ENCODE measurements around the gene MYL4.
"Not testable (repeated sequence)": the region's sequence is repeated elsewhere in the genome, so short reads cannot be mapped to it uniquely, and the experiment has no call there.

The MYL4 gene

GRCh38 chr17:47213540-47213939, 4.4 kb downstream of the MYL4 start:
- Histone ChIP-seq H3K4me3 (ENCODE audit: low read length) (no peak overlapping the region), H3K27me3 (ENCODE audit: control insufficient read depth, insufficient read depth, low read length) (no peaks in the 10 kb centered on the region), H3K9ac (ENCODE audit: low read length) (no peak overlapping the region), H3K36me3 (ENCODE audit: control insufficient read depth, insufficient read depth, low read length) (no peaks in the 10 kb centered on the region), H3K4me1 (ENCODE audit: control insufficient read depth, insufficient read depth, low read length) (peaks cover under 1% of the 10 kb centered on the region), H3K9me3 (ENCODE audit: control insufficient read depth, low read length) (no peaks in the 10 kb centered on the region)

GRCh38 chr17:47214931-47215330, 5.8 kb downstream of the MYL4 start:
- H3K27me3 ChIP-seq (ENCODE audit: control insufficient read depth, insufficient read depth, low read length), result no peaks in the 10 kb centered on the region
- H3K9ac ChIP-seq (ENCODE audit: low read length), result no peak overlapping the region
- no peaks in the 10 kb centered on the region for H3K36me3 ChIP-seq (ENCODE audit: control insufficient read depth, insufficient read depth, low read length)
- H3K4me3 ChIP-seq (ENCODE audit: low read length), result no peak overlapping the region
- peaks cover 14% of the 10 kb centered on the region for H3K4me1 ChIP-seq (ENCODE audit: control insufficient read depth, insufficient read depth, low read length)
- no peaks in the 10 kb centered on the region for H3K9me3 ChIP-seq (ENCODE audit: control insufficient read depth, low read length)

GRCh38 chr17:47216821-47217220, 7.7 kb downstream of the MYL4 start:
- H3K36me3 ChIP-seq (ENCODE audit: control insufficient read depth, insufficient read depth, low read length); H3K27me3 ChIP-seq (ENCODE audit: control insufficient read depth, insufficient read depth, low read length); H3K9me3 ChIP-seq (ENCODE audit: control insufficient read depth, low read length); H3K9ac ChIP-seq (ENCODE audit: low read length); H3K4me3 ChIP-seq (ENCODE audit: low read length): not testable (repeated sequence)
- H3K4me1 ChIP-seq (ENCODE audit: control insufficient read depth, insufficient read depth, low read length), result peaks cover 24% of the 10 kb centered on the region

GRCh38 chr17:47217279-47217678, 8.1 kb downstream of the MYL4 start:
- not testable (repeated sequence) for H3K27me3 ChIP-seq (ENCODE audit: control insufficient read depth, insufficient read depth, low read length); H3K4me3 ChIP-seq (ENCODE audit: low read length); H3K36me3 ChIP-seq (ENCODE audit: control insufficient read depth, insufficient read depth, low read length); H3K9me3 ChIP-seq (ENCODE audit: control insufficient read depth, low read length); H3K9ac ChIP-seq (ENCODE audit: low read length)
- peaks cover 29% of the 10 kb centered on the region for H3K4me1 ChIP-seq (ENCODE audit: control insufficient read depth, insufficient read depth, low read length)

- no peaks in the 10 kb centered on the region for H3K27me3 ChIP-seq (ENCODE audit: control insufficient read depth, insufficient read depth, low read length)
- H3K36me3 ChIP-seq (ENCODE audit: control insufficient read depth, insufficient read depth, low read length), result no peaks in the 10 kb centered on the region
- H3K9ac ChIP-seq (ENCODE audit: low read length), result no peak overlapping the region
- no peaks in the 10 kb centered on the region for H3K9me3 ChIP-seq (ENCODE audit: control insufficient read depth, low read length)
- H3K4me3 ChIP-seq (ENCODE audit: low read length), result no peak overlapping the region
- H3K4me1 ChIP-seq (ENCODE audit: control insufficient read depth, insufficient read depth, low read length), result peaks cover 45% of the 10 kb centered on the region
Observed at GRCh38 chr17:47218896-47219430, 9.8 kb downstream of the MYL4 start.

GRCh38 chr17:47219621-47220475, 10.7 kb downstream of the MYL4 start:
- peaks cover 54% of the 10 kb centered on the region for H3K4me1 ChIP-seq (ENCODE audit: control insufficient read depth, insufficient read depth, low read length)
- no peaks in the 10 kb centered on the region for H3K27me3 ChIP-seq (ENCODE audit: control insufficient read depth, insufficient read depth, low read length)
- H3K4me3 ChIP-seq (ENCODE audit: low read length), result no peak overlapping the region
- H3K9me3 ChIP-seq (ENCODE audit: control insufficient read depth, low read length), result no peaks in the 10 kb centered on the region
- H3K36me3 ChIP-seq (ENCODE audit: control insufficient read depth, insufficient read depth, low read length), result no peaks in the 10 kb centered on the region
- H3K9ac ChIP-seq (ENCODE audit: low read length), result no peak overlapping the region

GRCh38 chr17:47220531-47220999, 11.4 kb downstream of the MYL4 start:
- no peaks in the 10 kb centered on the region for H3K9me3 ChIP-seq (ENCODE audit: control insufficient read depth, low read length)

GRCh38 chr17:47221154-47221553, 12.0 kb downstream of the MYL4 start:
- Histone ChIP-seq H3K4me3 (ENCODE audit: low read length) (no peak overlapping the region), H3K9ac (ENCODE audit: low read length) (no peak overlapping the region), H3K4me1 (ENCODE audit: control insufficient read depth, insufficient read depth, low read length) (peaks cover 67% of the 10 kb centered on the region)

More at GRCh38 chr17:47220531-47220999, 11.4 kb downstream of the MYL4 start:
- no peaks in the 10 kb centered on the region for H3K36me3 ChIP-seq (ENCODE audit: control insufficient read depth, insufficient read depth, low read length)
- no peak overlapping the region for H3K4me3 ChIP-seq (ENCODE audit: low read length)
- peaks cover 61% of the 10 kb centered on the region for H3K4me1 ChIP-seq (ENCODE audit: control insufficient read depth, insufficient read depth, low read length)
- no peaks in the 10 kb centered on the region for H3K27me3 ChIP-seq (ENCODE audit: control insufficient read depth, insufficient read depth, low read length)
- no peak overlapping the region for H3K9ac ChIP-seq (ENCODE audit: low read length)

GRCh38 chr17:47222047-47222446, 12.9 kb downstream of the MYL4 start:
- Histone ChIP-seq H3K4me1 (ENCODE audit: control insufficient read depth, insufficient read depth, low read length) (peaks cover 70% of the 10 kb centered on the region), H3K27me3 (ENCODE audit: control insufficient read depth, insufficient read depth, low read length) (no peaks in the 10 kb centered on the region), H3K9me3 (ENCODE audit: control insufficient read depth, low read length) (no peaks in the 10 kb centered on the region), H3K4me3 (ENCODE audit: low read length) (no peak overlapping the region), H3K36me3 (ENCODE audit: control insufficient read depth, insufficient read depth, low read length) (no peaks in the 10 kb centered on the region), H3K9ac (ENCODE audit: low read length) (no peak overlapping the region)

More at GRCh38 chr17:47221154-47221553, 12.0 kb downstream of the MYL4 start:
- Histone ChIP-seq H3K9me3 (ENCODE audit: control insufficient read depth, low read length) (no peaks in the 10 kb centered on the region), H3K27me3 (ENCODE audit: control insufficient read depth, insufficient read depth, low read length) (no peaks in the 10 kb centered on the region), H3K36me3 (ENCODE audit: control insufficient read depth, insufficient read depth, low read length) (no peaks in the 10 kb centered on the region)

- H3K27me3 ChIP-seq (ENCODE audit: control insufficient read depth, insufficient read depth, low read length), result no peaks in the 10 kb centered on the region
- H3K9ac ChIP-seq (ENCODE audit: low read length), result no peak overlapping the region
- no peak overlapping the region for H3K4me3 ChIP-seq (ENCODE audit: low read length)
- peaks cover 70% of the 10 kb centered on the region for H3K4me1 ChIP-seq (ENCODE audit: control insufficient read depth, insufficient read depth, low read length)
- H3K36me3 ChIP-seq (ENCODE audit: control insufficient read depth, insufficient read depth, low read length), result no peaks in the 10 kb centered on the region
- no peaks in the 10 kb centered on the region for H3K9me3 ChIP-seq (ENCODE audit: control insufficient read depth, low read length)
Observed at GRCh38 chr17:47223007-47223406, 13.9 kb downstream of the MYL4 start.

GRCh38 chr17:47223460-47223859, 14.3 kb downstream of the MYL4 start:
- Histone ChIP-seq H3K9me3 (ENCODE audit: control insufficient read depth, low read length) (no peaks in the 10 kb centered on the region), H3K36me3 (ENCODE audit: control insufficient read depth, insufficient read depth, low read length) (no peaks in the 10 kb centered on the region), H3K9ac (ENCODE audit: low read length) (no peak overlapping the region), H3K4me3 (ENCODE audit: low read length) (no peak overlapping the region), H3K4me1 (ENCODE audit: control insufficient read depth, insufficient read depth, low read length) (peaks cover 70% of the 10 kb centered on the region), H3K27me3 (ENCODE audit: control insufficient read depth, insufficient read depth, low read length) (no peaks in the 10 kb centered on the region)

- H3K9me3 ChIP-seq (ENCODE audit: control insufficient read depth, low read length); H3K36me3 ChIP-seq (ENCODE audit: control insufficient read depth, insufficient read depth, low read length); H3K27me3 ChIP-seq (ENCODE audit: control insufficient read depth, insufficient read depth, low read length); H3K9ac ChIP-seq (ENCODE audit: low read length); H3K4me3 ChIP-seq (ENCODE audit: low read length): not testable (repeated sequence)
- H3K4me1 ChIP-seq (ENCODE audit: control insufficient read depth, insufficient read depth, low read length), result peaks cover 64% of the 10 kb centered on the region
Observed at GRCh38 chr17:47224077-47224476, 14.9 kb downstream of the MYL4 start.
